AG04450 (cell line): ENCODE measurements around the gene TFCP2L1. TPM values are rescaled to one million over a fixed set of nuclear protein-coding genes. Genes with fewer than 3 reads are reported as not detected.

Experiments used
- CTCF ChIA-PET: fragments of 300-600, 350-600 bp; formaldehyde crosslinking; extraction: SDS; loops from one replicate; lab custom pipeline; 2022; ENCODE audit warnings: antibody characterized with exemption, inconsistent platforms; lab: Charles Lee
- POLR2A ChIA-PET: fragments of 350-600 bp; formaldehyde crosslinking; extraction: SDS; loops from one replicate; lab custom pipeline; 2021; ENCODE audit warnings: antibody characterized with exemption, inconsistent platforms; lab: Yijun Ruan, JAX
- DNase-seq: peaks from one replicate; pipeline ENCODE4 v3.0.0-alpha.2; 2011; ENCODE audit warnings: low read depth, low spot score
- H3K27ac ChIP-seq: one replicate; pipeline ENCODE4 v1.5.1; 2012; ENCODE audit warnings: low read depth, low read length, control low read depth
- H3K27me3 ChIP-seq: one replicate; pipeline ENCODE4 v1.6.0; 2012; ENCODE audit warnings: low read length; ENCODE audit not compliant: control insufficient read depth, insufficient read depth
- H3K4me3 ChIP-seq: 2 replicates; pipeline ENCODE4 v1.5.1; 2011; ENCODE audit warnings: mild to moderate bottlenecking, low read depth, low read length, control low read depth
- H3K9me3 ChIP-seq: 2 replicates; pipeline ENCODE4 v1.5.1; 2012; ENCODE audit warnings: low read length; ENCODE audit not compliant: control insufficient read depth, insufficient read depth
- polyA plus RNA-seq: library from polyadenylated mRNA; depleted of rRNA; stranded (reverse); fragments of >200 nt; gene quantifications from 2 replicates; pipeline ENCODE4 v1.2.3, GENCODE V29; 2011
- TF ChIP-seq, protein P1 (sequence below): IDR thresholded peaks from 2 replicates; pipeline ENCODE4 v1.5.1; 2011; ENCODE audit warnings: low read depth, low read length, control low read depth, inconsistent platforms

Gene TFCP2L1
- polyA plus RNA-seq, 1 experiment: not detected

DNA sequence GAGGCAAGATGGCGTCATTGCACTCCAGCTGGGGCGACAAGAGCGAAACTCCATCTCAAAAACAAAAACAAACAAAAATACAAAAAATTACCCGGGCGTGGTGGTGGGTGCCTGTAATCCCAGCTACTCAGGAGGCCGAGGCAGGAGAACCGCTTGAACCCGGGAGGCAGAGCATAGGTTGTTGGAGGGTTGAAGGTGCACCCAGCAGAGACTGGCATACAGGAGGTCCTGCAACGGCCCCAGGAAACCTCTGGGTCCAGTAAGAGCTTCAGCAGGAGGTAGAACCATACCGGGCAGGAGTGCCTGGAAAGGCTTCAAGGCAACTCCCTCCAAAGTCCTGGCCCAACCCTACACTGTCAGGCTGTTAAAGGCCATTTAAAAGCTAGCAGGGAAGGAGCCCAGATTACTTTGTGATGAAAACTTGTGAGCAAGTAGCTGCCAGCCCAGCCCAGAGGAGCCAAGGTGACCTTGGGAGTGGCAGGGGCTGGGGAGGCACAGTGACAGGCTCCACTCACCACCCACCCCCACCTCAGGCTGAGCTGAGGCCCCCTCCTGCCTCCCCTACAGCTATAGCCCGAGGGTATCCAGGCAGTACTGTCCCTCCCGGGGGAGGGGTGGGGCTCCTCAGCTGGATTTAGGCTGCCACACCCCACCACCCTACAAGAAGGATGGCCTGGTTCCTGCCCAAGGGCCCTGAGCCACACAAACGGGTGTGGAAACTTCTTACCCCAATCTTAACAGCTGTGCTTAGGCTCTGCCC, 28.1 kb downstream of the TFCP2L1 start:
- no peak overlapping the region for H3K4me3 ChIP-seq
- no peak overlapping the region for H3K27ac ChIP-seq
- ChIA-PET CTCF (no interaction called here), POLR2A (no interaction called here)
- peaks cover 9% of the 10 kb centered on the region for H3K27me3 ChIP-seq
- no peaks in the 10 kb centered on the region; the same call in 1 of the 2 replicates for H3K9me3 ChIP-seq
- TF ChIP-seq, protein P1, sequence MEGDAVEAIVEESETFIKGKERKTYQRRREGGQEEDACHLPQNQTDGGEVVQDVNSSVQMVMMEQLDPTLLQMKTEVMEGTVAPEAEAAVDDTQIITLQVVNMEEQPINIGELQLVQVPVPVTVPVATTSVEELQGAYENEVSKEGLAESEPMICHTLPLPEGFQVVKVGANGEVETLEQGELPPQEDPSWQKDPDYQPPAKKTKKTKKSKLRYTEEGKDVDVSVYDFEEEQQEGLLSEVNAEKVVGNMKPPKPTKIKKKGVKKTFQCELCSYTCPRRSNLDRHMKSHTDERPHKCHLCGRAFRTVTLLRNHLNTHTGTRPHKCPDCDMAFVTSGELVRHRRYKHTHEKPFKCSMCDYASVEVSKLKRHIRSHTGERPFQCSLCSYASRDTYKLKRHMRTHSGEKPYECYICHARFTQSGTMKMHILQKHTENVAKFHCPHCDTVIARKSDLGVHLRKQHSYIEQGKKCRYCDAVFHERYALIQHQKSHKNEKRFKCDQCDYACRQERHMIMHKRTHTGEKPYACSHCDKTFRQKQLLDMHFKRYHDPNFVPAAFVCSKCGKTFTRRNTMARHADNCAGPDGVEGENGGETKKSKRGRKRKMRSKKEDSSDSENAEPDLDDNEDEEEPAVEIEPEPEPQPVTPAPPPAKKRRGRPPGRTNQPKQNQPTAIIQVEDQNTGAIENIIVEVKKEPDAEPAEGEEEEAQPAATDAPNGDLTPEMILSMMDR: no peak
- no peak for DNase-seq

DNA sequence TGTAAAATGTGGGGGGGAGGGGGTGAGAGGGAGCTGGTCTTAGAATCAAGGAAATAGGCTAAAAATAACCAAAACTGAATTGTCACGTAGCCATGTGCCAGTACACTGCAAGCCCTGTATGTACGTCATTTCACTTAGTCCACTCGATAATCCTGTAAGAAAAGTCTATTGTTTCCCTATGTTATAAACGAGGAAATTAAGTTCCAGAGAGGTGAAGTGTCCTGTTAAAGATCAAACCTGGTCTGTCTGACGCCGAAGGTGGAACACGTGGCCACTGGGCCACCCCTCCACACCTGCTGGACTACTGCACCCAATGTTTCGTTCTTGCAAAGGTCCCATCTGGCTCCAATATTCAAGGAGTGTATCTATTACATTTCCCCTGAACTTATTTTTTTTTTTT, 29.6 kb downstream of the TFCP2L1 start:
- ChIA-PET POLR2A (no interaction called here), CTCF (no interaction called here)
- H3K4me3 ChIP-seq: no peak overlapping the region

DNA sequence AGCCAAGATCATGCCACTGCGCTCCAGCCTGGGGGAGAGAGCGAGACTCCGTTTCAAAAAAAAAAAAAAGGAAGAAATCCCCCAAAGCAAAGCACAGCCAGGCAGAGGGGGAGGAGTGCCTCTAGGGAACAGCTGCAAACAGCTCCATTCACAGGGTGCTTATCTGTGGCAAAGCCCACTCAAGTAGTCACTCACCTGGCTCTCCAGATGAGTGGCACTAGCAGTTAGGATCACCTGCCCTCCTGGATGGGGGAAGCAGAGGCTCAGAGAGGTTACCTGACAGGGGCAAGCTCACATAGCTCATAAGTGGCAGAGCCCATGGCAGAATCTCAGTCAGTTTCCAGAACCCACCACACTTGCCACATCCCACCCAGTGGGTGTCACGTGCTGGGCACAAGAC, 30.3 kb downstream of the TFCP2L1 start:
- no peaks in the 10 kb centered on the region; the same call in 1 of the 2 replicates for H3K9me3 ChIP-seq
- no peak for DNase-seq
- CTCF ChIA-PET: no interaction called here
- TF ChIP-seq, protein P1: no peak
- H3K27me3 ChIP-seq: peaks cover 4% of the 10 kb centered on the region
- POLR2A ChIA-PET: no interaction called here
- H3K4me3 ChIP-seq: no peak overlapping the region
- H3K27ac ChIP-seq: no peak overlapping the region

More for the DNA sequence above, 29.6 kb downstream of the TFCP2L1 start:
- no peaks in the 10 kb centered on the region; the same call in 1 of the 2 replicates for H3K9me3 ChIP-seq
- peaks cover 7% of the 10 kb centered on the region for H3K27me3 ChIP-seq
- H3K27ac ChIP-seq: no peak overlapping the region
- DNase-seq: no peak
- TF ChIP-seq, protein P1: no peak

DNA sequence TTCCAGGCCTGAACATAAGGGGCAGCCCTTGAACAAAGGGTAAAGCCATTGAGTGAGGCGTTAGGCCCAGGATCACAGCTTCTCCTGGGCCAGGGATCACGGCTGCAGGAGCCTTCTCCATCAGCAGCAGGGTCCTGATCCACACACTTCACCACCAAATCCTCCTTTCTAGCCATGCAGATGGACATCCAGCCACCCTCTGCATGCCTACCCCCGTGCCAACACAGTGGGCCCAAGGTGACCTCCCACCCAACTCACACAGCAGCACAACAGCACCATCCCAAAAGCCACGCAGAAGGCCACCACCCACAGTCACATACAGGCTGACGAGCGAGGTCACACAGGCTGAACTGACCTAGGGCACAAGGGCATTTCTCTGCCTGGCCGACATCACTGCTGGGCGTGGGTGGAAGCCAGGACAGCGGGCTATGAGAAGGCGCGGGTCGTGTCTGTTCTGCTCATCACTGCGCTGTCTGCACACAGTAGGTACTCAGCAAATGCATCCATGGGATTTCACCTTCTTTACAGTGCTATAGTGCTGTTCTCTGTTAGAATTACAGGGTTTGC, 31.2 kb downstream of the TFCP2L1 start:
- TF ChIP-seq, protein P1: no peak
- H3K27me3 ChIP-seq: peaks cover 5% of the 10 kb centered on the region
- H3K27ac ChIP-seq: no peak overlapping the region
- ChIA-PET CTCF (no interaction called here), POLR2A (no interaction called here)
- no peaks in the 10 kb centered on the region; the same call in 1 of the 2 replicates for H3K9me3 ChIP-seq
- no peak for DNase-seq
- no peak overlapping the region for H3K4me3 ChIP-seq

DNA sequence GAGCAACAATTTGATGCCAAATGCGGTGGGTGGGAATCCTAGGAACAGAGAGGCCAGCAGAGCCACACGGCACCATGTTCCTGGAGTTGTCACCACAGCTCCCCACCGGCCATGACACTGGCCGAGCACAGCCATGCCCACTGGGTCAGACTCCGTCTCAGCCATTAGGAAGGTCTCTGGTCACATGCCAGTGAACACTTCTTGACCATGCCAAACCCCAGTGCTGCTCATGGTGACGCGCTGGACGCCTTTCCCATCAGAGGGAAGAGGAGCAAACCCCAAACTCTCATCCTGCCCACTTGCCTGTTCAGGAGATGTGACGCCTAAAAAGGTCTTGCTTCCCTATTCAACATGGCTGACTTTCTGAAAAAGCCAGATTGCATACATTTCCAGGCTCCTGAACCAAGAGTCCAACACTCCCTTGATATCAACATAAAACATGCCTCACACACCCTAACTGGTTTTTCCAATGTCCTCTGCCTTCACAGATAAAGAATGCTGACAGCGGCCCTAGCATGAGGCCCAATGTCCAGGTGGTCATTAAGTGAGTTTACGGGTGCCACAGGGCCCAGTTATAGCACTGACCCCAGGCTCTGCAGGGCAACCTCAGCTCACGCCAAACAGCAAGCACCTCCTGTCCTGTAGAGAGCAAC, 31.9 kb downstream of the TFCP2L1 start:
- DNase-seq: no peak
- Histone ChIP-seq H3K27me3 (peaks cover 3% of the 10 kb centered on the region), H3K4me3 (no peak overlapping the region), H3K9me3 (no peaks in the 10 kb centered on the region; the same call in 1 of the 2 replicates), H3K27ac (no peak overlapping the region)
- TF ChIP-seq, protein P1: no peak
- ChIA-PET POLR2A (no interaction called here), CTCF (no interaction called here)
